Skeletal muscle tissue (tissue), 4 donors: Measurements from ENCODE around the gene RASSF8. TPM values are rescaled to one million over a fixed set of nuclear protein-coding genes. Genes with fewer than 3 reads are reported as not detected.
A peak's percentile ranks its signal among the peaks of the same experiment; 100 is the strongest.

Experiments
- H3K27ac ChIP-seq: one replicate; pipeline ENCODE4 v1.7.0; 2013; ENCODE audit warnings: mild to moderate bottlenecking, low read depth, low read length, inconsistent platforms
- H3K27me3 ChIP-seq, 3 donors: one replicate each; pipeline ENCODE4 v1.7.0; 2013; ENCODE audit warnings: low read length in 3 of 3; ENCODE audit not compliant: control insufficient read depth in 3 of 3, insufficient read depth in 3 of 3
- H3K36me3 ChIP-seq, 3 donors: one replicate each; pipeline ENCODE4 v1.7.0; 2013; ENCODE audit warnings: low read length in 3 of 3; ENCODE audit not compliant: control insufficient read depth in 3 of 3, insufficient read depth in 3 of 3
- H3K4me1 ChIP-seq, 3 donors: one replicate each; pipeline ENCODE4 v1.7.0; 2013; ENCODE audit warnings: low read length in 3 of 3, mild to moderate bottlenecking in 3 of 3; ENCODE audit not compliant: control insufficient read depth in 3 of 3, insufficient read depth in 3 of 3
- H3K4me3 ChIP-seq, 3 donors: one replicate each; pipeline ENCODE4 v1.7.0; 2013; ENCODE audit warnings: low read length in 3 of 3
- H3K9ac ChIP-seq, 3 donors: one replicate each; pipeline ENCODE4 v1.7.0; 2013; ENCODE audit warnings: low read length in 3 of 3, mild to moderate bottlenecking in 3 of 3, moderate library complexity in 2 of 3, low read depth in 1 of 3
- H3K9me3 ChIP-seq, 3 donors: one replicate each; pipeline ENCODE4 v1.7.0; 2013; ENCODE audit warnings: low read length in 3 of 3; ENCODE audit not compliant: control insufficient read depth in 3 of 3
- total RNA-seq: library from RNA; depleted of rRNA; stranded (reverse); fragments of >200 nt; gene quantifications from one replicate; pipeline ENCODE4 v1.2.3, GENCODE V29; 2014
- donor health status: Osteomylitis.

Gene RASSF8
- total RNA-seq, 1 donor from 2014 or later, result 29.7 TPM

GRCh38 chr12:26118308-26118707 lies 159.8 kb downstream of the RASSF8 start:
- peak overlapping the region; percentile 98 for H3K27ac ChIP-seq
- peaks cover 0 to 3% (median 0%) of the 10 kb centered on the region in 3 donors for H3K36me3 ChIP-seq
- peak overlapping the region in 1 of 3 donors; percentile 36 for H3K9ac ChIP-seq
- H3K4me1 ChIP-seq, result peaks cover 41 to 50% (median 49%) of the 10 kb centered on the region in 3 donors
- H3K9me3 ChIP-seq, result no peaks in the 10 kb centered on the region
- no peak overlapping the region for H3K4me3 ChIP-seq
- H3K27me3 ChIP-seq, result no peaks in the 10 kb centered on the region

GRCh38 chr12:26119391-26119989 lies 161.0 kb downstream of the RASSF8 start:
- H3K9me3 ChIP-seq, result no peaks in the 10 kb centered on the region
- peaks cover 43 to 54% (median 50%) of the 10 kb centered on the region in 3 donors for H3K4me1 ChIP-seq
- H3K4me3 ChIP-seq, result peak overlapping the region in 1 of 3 donors; percentile 35
- peaks cover 0 to 4% (median 0%) of the 10 kb centered on the region in 3 donors for H3K36me3 ChIP-seq
- no peaks in the 10 kb centered on the region for H3K27me3 ChIP-seq
- peak overlapping the region; percentile 86 for H3K27ac ChIP-seq
- peak overlapping the region; percentile 42 to 83 (median 51) for H3K9ac ChIP-seq

- Histone ChIP-seq H3K27me3 (no peaks in the 10 kb centered on the region), H3K27ac (peak overlapping the region; percentile 86), H3K36me3 (peaks cover 0 to 4% (median 0%) of the 10 kb centered on the region in 3 donors), H3K9ac (peak overlapping the region; percentile 75 to 98 (median 83)), H3K4me3 (peak overlapping the region; percentile 76 to 91 (median 86)), H3K4me1 (peaks cover 30 to 49% (median 40%) of the 10 kb centered on the region in 3 donors), H3K9me3 (no peaks in the 10 kb centered on the region)
These were observed 162.2 kb downstream of the RASSF8 start for GRCh38 chr12:26120561-26121274.

GRCh38 chr12:26121323-26122060 lies 163.0 kb downstream of the RASSF8 start:
- H3K27me3 ChIP-seq, result no peaks in the 10 kb centered on the region

GRCh38 chr12:26122061-26122680 lies 163.7 kb downstream of the RASSF8 start:
- Histone ChIP-seq H3K27ac (peak overlapping the region; percentile 86), H3K4me1 (peaks cover 20 to 45% (median 40%) of the 10 kb centered on the region in 3 donors), H3K9me3 (no peaks in the 10 kb centered on the region), H3K9ac (peak overlapping the region; percentile 75 to 99 (median 98)), H3K36me3 (peaks cover 0 to 4% (median 0%) of the 10 kb centered on the region in 3 donors), H3K4me3 (peak overlapping the region; percentile 86 to 99 (median 91)), H3K27me3 (no peaks in the 10 kb centered on the region)

More at GRCh38 chr12:26121323-26122060, 163.0 kb downstream of the RASSF8 start:
- Histone ChIP-seq H3K27ac (peak overlapping the region; percentile 86), H3K4me1 (peaks cover 23 to 48% (median 35%) of the 10 kb centered on the region in 3 donors), H3K4me3 (peak overlapping the region; percentile 76 to 91 (median 86)), H3K9me3 (no peaks in the 10 kb centered on the region), H3K36me3 (peaks cover 0 to 4% (median 0%) of the 10 kb centered on the region in 3 donors), H3K9ac (peak overlapping the region; percentile 75 to 98 (median 83))

GRCh38 chr12:26122681-26123481 lies 164.4 kb downstream of the RASSF8 start:
- peak overlapping the region; percentile 84 for H3K27ac ChIP-seq
- no peaks in the 10 kb centered on the region for H3K27me3 ChIP-seq
- H3K36me3 ChIP-seq, result peaks cover 0 to 4% (median 0%) of the 10 kb centered on the region in 3 donors
- H3K9me3 ChIP-seq, result no peaks in the 10 kb centered on the region
- H3K9ac ChIP-seq, result peak overlapping the region; percentile 87 to 99 (median 98)
- peaks cover 18 to 43% (median 41%) of the 10 kb centered on the region in 3 donors for H3K4me1 ChIP-seq
- H3K4me3 ChIP-seq, result peak overlapping the region; percentile 86 to 99 (median 91)

GRCh38 chr12:26123482-26123980 lies 165.0 kb downstream of the RASSF8 start:
- Histone ChIP-seq H3K9ac (peak overlapping the region; percentile 87 to 99 (median 98)), H3K27me3 (no peaks in the 10 kb centered on the region), H3K4me3 (peak overlapping the region; percentile 86 to 99 (median 91)), H3K4me1 (peaks cover 13 to 41% (median 37%) of the 10 kb centered on the region in 3 donors), H3K36me3 (peaks cover 0 to 4% (median 0%) of the 10 kb centered on the region in 3 donors), H3K9me3 (no peaks in the 10 kb centered on the region), H3K27ac (peak overlapping the region; percentile 84)

GRCh38 chr12:26124446-26125399 lies 166.2 kb downstream of the RASSF8 start, which contains the start of gene BHLHE41:
TSS of gene BHLHE41 (minus strand) at chr12:26125037. CDS start at chr12:26124779, 258 bp downstream.
- H3K4me1 ChIP-seq, result peaks cover 8 to 34% (median 31%) of the 10 kb centered on the region in 3 donors
- H3K27ac ChIP-seq, result peak within 1 kb of the TSS; percentile 100
- peak within 1 kb of the TSS; percentile 86 to 99 (median 91) for H3K4me3 ChIP-seq

More at GRCh38 chr12:26124446-26125399, 166.2 kb downstream of the RASSF8 start, which contains the start of gene BHLHE41:
- no peaks in the 10 kb centered on the region for H3K9me3 ChIP-seq
- H3K27me3 ChIP-seq, result no peaks in the 10 kb centered on the region
- H3K9ac ChIP-seq, result peak within 1 kb of the TSS; percentile 87 to 99 (median 98)
- H3K36me3 ChIP-seq, result peaks cover 0 to 4% (median 0%) of the 10 kb centered on the region in 3 donors
